Fibroblast of lung (primary cell): Measurements from ENCODE around the gene NOL7.

Source experiments
- CTCF ChIP-seq, 2 donors: IDR thresholded peaks in 1 of 2; conservative IDR thresholded peaks in 1 of 2; 1 replicate in 1 of 2; 2 replicates in 1 of 2; pipeline ENCODE4 v1.5.1; 2011 to 2012; ENCODE audit warnings: low read length in 2 of 2, control low read depth in 1 of 2, inconsistent platforms in 1 of 2, low read depth in 1 of 2, mild to moderate bottlenecking in 1 of 2
- EZH2 ChIP-seq: IDR thresholded peaks from 2 replicates; pipeline ENCODE4 v1.5.1; 2012; ENCODE audit warnings: low read length, control low read depth, mild to moderate bottlenecking; ENCODE audit errors: missing control alignments

DNA sequence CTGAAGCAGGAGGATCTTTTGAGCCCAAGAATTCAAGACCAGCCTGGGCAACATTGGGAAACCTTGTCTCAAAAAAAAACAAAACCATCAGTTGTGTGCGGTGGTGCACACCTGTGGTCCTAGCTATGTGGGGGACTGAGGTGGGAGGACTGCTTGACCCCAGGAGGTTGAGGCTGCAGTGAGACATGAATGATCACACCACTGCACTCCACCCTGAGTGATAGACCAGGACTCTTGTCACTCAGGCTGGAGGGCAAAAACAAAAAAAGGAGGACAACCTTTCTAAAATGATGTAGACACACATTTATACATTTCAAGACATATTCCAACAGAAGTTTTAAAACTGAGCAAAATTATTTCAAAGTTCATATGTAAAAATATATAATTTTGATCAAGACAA lies 45.1 kb downstream of the NOL7 start:
- no peak for TF ChIP-seq CTCF (conservative IDR thresholded peaks at IDR 0.05 in 1 of 2, IDR thresholded peaks at IDR 0.05 in 1 of 2; ENCODE audit: low read depth in 1 of 2, low read length in 2 of 2)
- no peak for TF ChIP-seq EZH2
